ENCODE measurements around the gene EPHA6.

The EPHA6 gene

DNA sequence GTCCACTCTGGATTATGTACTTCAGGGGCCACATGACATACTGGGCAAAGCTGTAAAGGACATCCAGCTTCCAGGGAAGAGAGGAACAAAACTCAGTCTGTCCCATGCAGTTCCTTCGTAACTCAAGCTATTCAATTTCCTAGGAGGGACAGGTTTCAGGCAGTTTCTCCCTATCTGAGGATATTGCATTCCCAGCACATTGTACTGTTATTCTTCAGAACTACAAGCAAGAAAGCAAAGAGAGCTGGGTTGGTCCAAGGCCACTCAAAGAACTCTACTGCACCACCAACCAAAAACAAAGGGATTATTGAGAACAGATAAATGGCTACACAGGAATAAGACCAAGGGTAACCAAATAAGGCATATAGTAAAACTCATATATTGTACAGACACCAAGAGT, 832.5 kb downstream of the EPHA6 start:
- DNase-seq (ENCODE audit: low read depth in 2 of 2) = no peak

DNA sequence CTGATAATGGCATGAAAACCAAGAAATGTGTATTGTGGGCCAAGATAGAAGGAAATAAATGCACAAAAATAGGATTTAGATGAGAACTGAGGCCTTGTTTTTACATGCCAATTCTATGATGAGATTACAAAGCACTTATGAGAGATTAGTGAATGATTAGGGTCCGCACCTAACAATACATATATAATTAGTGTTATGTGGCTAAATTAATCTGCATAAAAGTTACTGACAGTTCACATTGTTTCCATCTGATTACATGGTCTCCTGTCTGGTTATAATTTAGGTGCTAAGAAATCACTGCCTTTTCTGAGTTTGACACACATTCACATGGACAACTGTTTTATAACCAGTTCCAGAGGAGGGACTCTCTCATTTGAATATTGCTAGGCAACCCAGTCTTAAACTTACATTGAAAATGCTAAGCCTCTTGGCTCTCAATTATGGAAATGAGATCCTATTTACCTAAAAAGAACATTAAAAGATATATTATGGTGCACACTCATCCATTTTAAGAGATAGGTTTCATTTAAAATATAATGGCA, 833.1 kb downstream of the EPHA6 start:
- no peak for DNase-seq (ENCODE audit: low read depth in 2 of 2)

DNA sequence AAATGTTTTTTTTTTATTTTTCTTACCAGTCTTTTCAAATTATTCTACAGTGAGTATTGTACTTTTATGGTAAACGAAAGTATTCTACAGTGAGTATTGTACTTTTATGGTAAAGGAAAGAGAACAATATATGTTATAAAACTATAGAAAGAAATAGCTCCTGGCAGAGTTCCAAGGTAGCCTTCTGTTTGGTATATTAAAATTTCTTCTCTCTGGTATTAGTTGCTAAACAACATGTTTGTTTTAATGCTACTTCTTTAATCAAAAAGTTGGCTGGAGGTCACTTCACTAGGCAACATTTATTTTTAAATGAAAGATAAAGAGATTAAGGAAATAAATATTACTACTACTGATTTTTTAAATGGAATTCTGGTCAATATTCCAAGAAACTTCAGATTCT, 841.6 kb downstream of the EPHA6 start:
- DNase-seq (ENCODE audit: low read depth in 2 of 2) = no peak

DNA sequence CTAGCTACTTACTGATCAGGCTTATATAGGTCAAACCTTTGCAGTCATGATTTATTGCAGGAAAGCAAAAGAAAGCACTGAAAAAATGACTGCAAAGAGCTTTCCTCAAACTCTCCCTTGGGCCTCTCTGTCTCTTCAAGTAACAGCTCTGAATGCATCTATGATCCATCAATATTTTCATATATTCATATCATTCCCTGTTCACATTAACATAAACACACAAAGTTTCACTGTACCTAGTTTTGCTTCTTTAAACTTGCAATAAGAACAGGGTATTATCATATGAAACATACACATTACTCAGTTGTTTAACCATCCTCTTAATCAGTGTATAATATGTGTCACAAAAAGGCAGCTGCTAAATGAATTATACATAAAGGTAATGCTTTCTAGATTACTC, 842.2 kb downstream of the EPHA6 start:
- DNase-seq (ENCODE audit: low read depth in 2 of 2) = no peak

DNA sequence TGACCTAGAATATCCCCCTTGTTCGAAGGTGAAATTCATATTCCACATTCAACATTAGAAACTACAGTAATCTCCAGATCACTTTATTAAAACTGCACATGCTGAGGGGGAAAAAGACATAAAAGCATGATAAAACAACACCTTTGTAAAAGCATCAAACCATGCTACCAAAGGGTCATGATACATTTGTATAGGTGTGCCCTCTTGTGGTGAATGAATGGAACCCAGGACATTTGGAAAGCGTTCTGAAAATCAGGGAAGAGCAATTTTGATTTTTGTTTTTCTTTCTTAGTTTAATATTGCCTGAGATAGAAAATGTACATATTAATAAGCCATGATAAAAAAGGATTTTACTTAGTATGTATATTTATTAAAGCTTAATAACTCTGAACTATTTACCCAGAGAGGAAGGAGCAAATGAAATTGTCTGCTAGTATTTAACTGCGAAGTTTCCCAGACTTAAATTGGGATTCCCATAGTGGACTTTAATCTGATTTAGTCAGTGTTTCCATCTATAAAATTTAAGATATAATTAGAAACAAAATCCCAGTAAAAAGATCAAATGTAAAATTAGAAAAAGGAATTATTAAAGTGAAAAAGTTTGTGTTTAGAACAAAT, 844.4 kb downstream of the EPHA6 start:
- DNase-seq (ENCODE audit: low read depth in 2 of 2) = no peak

DNA sequence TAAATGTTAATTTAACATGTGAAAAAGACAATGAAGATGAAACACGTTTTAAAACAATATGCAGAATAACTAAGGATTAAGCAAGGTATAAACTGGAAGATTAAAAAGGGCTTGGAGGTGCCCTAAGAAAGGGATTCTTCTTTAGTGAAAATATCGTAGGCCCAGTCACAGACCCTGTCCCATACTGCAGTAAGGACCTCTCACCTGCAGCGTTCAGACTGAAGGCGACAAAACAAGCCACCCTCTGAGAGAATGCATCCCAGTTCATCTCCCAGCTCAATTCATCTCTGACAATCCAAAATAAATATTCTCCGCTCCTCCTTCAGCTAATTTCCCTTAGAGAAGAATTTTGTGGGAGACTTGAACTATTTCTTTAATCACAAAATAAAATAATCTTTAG, 847.9 kb downstream of the EPHA6 start:
- no peak for DNase-seq (ENCODE audit: low read depth in 2 of 2)

DNA sequence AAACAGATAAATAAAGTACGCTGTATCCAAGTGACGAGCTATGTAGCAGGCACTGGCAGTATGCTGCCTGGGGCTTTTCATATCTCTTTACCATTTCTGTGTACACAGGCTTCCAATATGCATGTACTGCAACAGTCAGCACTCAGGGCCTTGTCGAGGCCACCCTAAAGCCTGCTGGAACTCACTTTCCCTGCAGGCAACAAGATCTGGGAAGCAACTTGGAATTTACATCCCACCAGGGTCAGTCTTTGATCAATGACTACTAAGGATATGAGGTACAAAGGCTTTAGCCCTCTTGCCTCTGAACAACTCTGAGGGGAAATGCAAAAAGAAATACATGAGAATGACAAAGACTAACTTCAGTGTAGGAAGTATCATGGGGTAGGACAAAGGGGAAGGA, 848.4 kb downstream of the EPHA6 start:
- DNase-seq (ENCODE audit: low read depth in 2 of 2) = no peak

DNA sequence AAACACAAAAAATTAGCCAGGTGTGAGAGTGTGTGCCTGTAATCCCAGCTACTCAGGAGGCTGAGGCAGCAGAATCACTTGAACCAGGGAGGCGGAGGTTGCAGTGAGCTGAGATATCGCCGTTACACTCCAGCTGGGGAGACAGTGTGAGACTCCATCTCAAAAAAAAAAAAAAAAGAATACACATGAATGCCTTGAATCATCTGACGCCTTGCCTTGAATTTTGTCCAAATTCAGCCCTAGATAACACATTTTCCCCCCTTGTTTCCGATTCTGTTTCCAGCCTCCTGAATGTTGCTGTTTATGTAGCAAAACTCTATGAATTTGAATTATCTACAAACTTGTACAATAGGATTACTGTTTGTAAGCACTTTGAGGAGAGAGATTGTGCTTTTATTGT, 851.5 kb downstream of the EPHA6 start:
- DNase-seq (ENCODE audit: low read depth in 2 of 2) = no peak

DNA sequence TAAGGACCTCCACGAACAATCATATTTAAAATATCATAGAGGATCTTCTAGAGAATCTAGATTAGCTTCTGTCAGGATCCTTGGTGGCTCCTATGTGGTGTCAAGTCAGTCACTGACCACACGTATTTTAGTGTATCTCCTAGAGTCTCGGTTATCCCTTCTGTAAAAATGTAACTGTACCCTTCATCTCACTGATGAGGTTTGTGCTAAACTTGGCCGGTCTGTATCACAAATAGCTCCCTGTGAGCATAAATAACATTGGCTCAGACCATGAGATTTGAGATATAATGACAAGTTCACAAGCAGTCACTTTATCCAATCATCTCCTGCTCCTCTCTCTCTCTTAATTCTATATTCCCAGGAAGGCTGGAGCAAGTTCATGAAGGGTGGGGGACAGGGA, 856.6 kb downstream of the EPHA6 start:
- DNase-seq (ENCODE audit: low read depth in 2 of 2) = no peak

DNA sequence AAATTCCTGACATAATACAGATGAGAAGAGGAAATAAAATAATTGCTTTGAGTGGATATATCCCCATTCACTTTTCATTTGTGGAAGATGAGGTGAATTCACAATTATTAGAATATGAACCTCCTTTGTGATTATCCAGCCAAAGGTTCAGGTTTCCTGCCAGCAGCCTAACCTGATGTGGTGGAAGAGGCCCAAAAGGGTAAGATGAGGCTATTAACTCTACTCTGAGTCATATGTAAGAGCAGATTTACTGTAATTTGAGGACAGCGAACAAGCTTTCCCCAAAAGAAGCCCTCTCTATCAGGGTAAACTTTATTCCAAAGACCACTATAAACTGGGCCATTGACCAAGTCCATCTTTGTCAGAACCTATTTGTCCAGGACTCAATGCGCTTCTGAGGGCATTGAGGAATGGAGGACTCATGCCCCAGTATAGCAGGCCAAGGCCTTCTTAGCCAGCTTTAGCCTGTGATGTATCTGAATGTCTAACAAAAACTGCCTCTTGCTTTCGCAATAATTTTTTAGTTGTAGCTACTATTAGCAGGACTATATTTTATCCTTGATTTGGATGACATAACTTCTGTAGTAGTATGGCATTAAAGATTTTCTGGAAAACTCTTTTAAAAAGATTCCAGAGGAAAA, 859.1 kb downstream of the EPHA6 start:
- no peak for DNase-seq (ENCODE audit: low read depth in 2 of 2)

DNA sequence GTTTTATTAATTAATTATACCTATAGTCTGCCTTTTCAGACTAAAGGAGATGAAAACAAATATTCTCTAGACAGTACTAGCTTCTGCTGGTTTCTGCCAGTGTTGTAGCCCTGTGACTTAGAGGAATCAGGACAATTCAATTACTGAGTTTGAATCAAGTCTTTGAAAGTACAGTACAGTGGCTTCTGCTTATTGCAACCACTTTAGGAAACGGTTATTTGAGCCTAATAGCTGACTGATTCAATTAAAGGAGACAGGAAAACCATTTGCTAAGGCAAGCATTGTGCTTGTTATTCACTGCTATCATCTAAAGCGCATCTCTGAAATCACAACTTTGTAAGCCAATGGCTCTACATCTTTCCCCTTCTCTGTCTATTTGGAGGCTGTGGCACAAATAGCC, 860.1 kb downstream of the EPHA6 start:
- DNase-seq (ENCODE audit: low read depth in 2 of 2) = no peak

DNA sequence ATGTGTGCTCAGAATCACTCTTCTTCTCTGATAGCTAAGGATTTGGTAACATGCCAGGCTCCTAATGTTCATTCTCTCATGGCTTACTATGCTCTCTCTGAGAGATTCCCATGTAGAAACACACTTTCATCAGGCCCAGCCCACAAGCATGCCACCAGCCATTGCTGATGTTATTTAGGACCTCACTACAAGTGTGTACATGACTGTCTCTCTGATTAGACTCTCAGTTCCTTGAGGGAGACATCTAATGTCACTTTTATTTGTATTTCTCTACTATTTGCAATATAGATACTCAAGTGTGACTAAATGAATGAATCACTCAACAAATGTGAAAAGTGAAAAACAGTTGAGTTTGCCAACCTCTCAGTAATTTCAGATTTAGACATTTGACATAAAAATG, 865.8 kb downstream of the EPHA6 start:
- DNase-seq (ENCODE audit: low read depth in 2 of 2) = no peak

DNA sequence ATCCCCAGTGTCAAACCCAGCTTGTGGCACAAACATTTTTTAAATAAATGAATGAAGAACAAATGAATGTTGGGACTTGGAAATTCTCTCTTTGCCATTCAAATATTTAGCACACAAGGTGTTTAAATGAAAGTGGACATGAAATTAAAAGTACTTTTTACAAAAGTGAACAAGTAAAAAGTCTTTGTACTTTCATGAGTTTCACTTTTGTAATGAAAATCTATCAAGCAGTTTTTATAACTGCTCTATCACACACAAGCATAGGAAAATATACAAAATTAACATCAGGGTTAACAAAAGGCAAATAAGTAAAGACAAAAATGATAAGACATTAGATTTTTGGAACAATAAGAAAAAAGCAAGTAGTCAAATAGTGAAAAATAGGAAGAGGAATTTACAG, 866.3 kb downstream of the EPHA6 start:
- no peak for DNase-seq (ENCODE audit: low read depth in 2 of 2)

DNA sequence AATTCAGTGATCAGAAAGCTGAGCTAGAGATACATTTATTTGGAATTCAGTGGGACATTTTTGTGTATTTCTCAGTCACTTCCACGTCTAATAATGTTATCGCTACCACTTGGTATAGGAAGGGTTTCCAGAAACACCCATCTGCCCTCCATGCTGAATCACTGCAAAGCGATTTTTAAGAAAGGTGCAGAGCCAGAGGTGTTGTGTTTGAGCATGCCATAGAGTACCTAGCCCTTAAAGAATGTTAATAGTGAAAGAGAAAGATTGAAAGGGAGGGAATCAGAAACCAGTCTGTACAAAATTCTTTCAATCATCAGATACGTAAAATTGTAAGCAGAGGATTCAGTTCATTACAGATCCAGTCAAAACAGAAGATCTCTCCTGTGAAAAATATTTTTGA, 870.1 kb downstream of the EPHA6 start:
- no peak for DNase-seq (ENCODE audit: low read depth in 2 of 2)

DNA sequence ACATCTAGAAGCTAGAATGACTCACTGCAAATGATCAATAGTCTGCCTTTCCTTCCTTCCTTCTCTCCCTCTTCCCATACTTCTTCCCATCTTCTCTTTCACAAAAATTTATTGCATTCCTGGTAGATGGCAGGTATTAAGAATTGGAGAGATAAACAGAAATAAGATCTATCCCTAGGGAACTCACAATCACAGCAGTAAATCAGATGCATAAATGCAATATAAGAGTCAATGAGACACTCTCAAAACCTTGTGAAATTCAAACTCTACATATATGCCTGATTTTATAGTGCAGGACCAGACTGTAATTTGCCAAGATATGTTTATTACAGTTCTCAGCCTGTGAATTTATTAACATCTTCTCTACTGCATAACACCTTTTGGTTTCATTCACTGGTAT, 871.9 kb downstream of the EPHA6 start:
- DNase-seq (ENCODE audit: low read depth in 2 of 2) = no peak

DNA sequence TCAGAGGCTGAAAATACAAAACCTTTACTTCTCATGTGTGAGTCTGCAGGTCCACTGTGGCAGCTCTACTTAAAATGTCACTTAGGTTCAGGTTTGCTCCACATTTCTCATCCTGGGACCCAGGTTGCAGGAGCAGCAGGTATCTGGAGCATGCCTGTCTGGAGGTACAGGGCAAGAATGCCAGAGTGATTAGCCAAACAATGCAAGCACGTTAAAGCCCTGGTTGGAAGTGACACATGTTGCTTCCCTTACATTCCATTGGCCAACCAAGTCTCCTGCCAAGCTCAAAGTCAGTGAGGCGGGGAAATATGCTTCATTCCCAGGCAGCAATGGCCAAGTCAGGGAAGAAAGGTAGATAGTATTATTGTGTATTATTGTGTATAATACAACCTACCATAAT, 873.3 kb downstream of the EPHA6 start:
- no peak for DNase-seq (ENCODE audit: low read depth in 2 of 2)

DNA sequence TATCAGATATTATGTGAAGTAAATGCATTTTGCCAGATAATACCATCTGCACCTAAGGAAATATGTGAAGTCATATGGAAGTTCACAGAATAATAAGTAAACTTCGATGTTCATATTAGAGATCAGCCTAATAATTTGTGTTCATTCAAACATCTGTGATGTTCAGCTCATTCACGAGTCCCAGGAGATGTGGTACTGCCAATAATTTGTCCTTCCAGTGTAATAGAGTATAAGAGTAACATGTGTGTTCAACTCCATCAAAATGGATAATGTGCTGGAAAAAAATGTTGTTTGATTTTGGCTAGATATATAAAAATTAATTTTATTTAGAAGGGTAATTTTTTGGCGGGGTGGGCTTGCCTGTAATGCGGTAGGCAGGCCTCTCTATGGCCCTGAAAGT, 874.7 kb downstream of the EPHA6 start:
- no peak for DNase-seq (ENCODE audit: low read depth in 2 of 2)

DNA sequence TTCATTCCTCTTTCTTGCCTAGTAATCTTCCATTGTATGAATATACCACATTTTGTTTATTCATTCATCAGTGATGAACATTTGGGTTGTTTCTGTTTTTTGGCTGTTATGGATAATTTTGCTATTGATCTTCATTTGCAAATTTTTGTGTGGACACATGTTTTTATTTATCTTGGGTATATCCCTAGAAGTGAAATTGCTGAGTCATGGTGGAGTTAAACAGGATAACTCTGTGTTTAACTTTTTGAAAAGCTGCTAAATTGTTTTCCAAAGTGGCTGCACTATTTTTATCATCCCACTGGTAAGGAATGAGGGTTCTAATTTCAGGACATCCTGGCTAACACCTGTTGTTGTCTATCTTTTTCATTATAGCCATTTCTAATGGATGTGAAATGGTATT, 875.6 kb downstream of the EPHA6 start:
- DNase-seq (ENCODE audit: low read depth in 2 of 2) = no peak

DNA sequence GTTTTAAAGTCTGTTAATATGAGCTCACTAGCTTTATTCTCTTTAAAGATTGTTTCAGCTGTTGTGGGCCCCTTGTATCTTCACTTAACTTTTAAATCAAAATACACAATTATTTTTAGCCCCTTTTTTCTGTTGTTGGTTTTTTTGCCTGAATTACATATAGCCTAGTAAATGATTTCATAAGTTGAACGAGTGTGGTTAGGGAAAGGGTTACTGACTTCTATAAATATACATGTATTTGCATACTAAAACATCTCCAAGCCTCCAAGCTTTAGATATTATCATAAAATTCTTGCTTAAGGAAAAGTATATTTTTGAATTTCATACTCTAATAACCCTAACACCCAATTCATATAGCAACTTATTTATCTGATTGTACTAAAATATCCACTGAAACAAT, 877.0 kb downstream of the EPHA6 start:
- DNase-seq (ENCODE audit: low read depth in 2 of 2) = no peak

DNA sequence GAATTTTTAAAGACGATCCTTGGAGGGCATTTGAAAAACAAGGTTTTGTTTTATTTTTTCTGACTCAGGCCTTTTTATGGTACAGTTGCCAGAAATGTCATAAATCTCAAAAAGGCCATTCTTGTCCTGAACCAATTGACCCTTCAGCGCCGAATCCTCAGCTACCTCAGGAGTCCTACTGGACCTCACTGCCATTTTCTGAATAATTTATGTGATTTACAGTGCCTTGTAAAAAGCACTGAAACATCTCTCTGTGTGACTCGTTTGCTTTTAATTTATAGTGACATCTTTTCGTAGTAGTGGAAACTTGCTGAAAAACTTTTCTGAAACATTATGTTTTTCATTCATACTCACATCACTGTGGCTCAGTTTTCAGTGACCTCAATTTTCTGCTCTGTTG, 878.0 kb downstream of the EPHA6 start:
- DNase-seq (ENCODE audit: low read depth in 2 of 2) = no peak

DNA sequence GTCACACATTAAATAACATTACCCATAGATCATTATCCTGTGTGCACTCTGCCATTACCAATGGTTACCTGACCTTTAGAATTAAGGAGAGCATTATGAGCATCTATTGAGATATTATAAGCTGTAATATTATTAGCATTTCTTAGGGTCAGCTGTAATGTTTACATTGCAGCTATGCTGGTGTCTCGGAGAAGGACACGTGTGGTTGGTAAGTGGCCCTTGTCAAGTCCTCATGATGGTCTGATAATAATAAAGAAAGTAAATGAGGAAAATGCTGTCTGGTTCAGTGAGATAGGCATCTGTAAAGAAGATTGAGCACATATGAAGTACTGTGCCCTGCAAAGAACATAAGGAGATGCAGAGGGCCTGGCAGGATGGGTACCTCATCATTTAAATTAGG, 878.4 kb downstream of the EPHA6 start:
- no peak for DNase-seq (ENCODE audit: low read depth in 2 of 2)

DNA sequence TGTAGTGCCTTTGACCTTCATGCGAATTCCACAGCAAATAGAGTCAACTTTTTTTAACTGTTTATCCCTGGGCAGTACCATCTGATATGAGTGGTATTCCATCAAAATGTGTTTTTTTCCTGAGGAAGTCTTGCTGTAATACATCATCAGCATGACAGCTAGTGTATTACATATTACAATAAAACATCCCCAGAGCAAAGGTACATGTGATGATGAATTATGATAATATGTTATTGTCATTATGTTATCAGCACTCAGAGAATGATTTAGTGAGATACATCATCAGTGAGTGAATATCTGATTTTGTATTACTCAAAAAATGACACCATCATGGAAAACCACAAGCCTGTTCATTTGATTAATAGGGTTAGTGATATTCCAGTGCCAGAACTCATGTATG, 880.5 kb downstream of the EPHA6 start:
- no peak for DNase-seq (ENCODE audit: low read depth in 2 of 2)

DNA sequence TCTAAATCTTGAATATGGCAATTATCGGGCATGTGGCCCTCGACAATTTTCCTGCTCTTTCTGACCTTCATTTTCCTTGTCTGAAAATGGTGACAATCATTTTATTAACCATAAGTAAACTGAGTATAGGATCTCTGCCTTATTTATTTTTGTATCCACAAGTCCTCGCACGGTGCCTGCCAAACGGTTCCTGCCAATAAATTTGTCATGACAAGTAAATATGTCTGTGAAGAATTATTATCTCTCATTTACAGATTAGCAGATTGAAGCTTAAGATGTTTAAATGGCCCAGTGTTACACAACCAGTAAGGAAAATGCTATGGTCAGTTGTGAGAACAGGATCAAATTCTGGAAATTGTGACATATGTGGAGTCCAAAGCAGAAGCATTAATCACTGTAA, 884.3 kb downstream of the EPHA6 start:
- no peak for DNase-seq (ENCODE audit: low read depth in 2 of 2)

DNA sequence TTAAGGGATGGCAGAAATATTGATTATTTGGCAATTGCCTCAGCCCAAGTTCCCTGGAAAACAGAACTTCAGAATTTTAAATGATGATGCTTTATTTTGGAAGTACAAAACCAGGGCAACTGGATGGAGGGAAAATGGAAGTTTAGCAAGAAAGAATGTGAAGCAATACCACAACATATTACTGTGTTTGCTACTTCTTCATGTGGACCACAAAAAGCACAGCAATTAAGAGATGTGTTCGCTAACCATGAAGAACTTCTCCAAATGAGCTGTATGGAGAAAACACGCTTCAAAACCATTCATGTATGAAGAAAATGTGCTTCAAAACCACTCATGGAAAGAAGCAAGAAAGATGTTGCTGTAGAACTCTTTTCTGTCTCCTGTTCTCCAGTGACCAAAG, 885.5 kb downstream of the EPHA6 start:
- DNase-seq (ENCODE audit: low read depth in 2 of 2) = no peak

Measured in stimulated activated CD8-positive, alpha-beta memory T cell treated with anti-CD3 and anti-CD28 coated beads, Interleukin-15, amount 100 ng/mL, for 48 hours (primary cell).